Measurements from ENCODE around the gene STAC2. TPM values are rescaled to one million over a fixed set of nuclear protein-coding genes. Genes with fewer than 3 reads are reported as not detected.

The STAC2 gene
- total RNA-seq, 1 donor from 2014 or later, result not detected

GRCh38 chr17:39239640-39240314 lies 14.0 kb upstream of the STAC2 start:
- no peak overlapping the region for H3K4me3 Mint-ChIP-seq
- H3K27me3 Mint-ChIP-seq, result no peaks in the 10 kb centered on the region
- peaks cover 17% of the 10 kb centered on the region for H3K4me1 Mint-ChIP-seq
- no peaks in the 10 kb centered on the region for H3K9me3 Mint-ChIP-seq
- no peaks in the 10 kb centered on the region for H3K36me3 Mint-ChIP-seq (ENCODE audit: low read depth)
- intact Hi-C loops (cut with micrococcal nuclease), result loop anchor here (1.0 to 5.0 kb wide), 2 partner anchors 32 to 257 kb away; no protein-coding TSS in a partner anchor
- H3K27ac Mint-ChIP-seq, result no peak overlapping the region
- peak; percentile 90 for DNase-seq

- Mint-ChIP-seq H3K27ac (no peak overlapping the region), H3K4me3 (no peak overlapping the region), H3K27me3 (no peaks in the 10 kb centered on the region), H3K36me3 (ENCODE audit: low read depth) (no peaks in the 10 kb centered on the region), H3K4me1 (peaks cover 14% of the 10 kb centered on the region), H3K9me3 (no peaks in the 10 kb centered on the region)
- peak; percentile 74 for DNase-seq
- intact Hi-C loops (cut with micrococcal nuclease), result no loop called here
Observed at GRCh38 chr17:39238311-39238972, 12.7 kb upstream of the STAC2 start.

GRCh38 chr17:39237586-39237985 lies 11.8 kb upstream of the STAC2 start:
- intact Hi-C loops (cut with micrococcal nuclease), result no loop called here

GRCh38 chr17:39236981-39237441 lies 11.3 kb upstream of the STAC2 start:
- Mint-ChIP-seq H3K27me3 (peaks cover 4% of the 10 kb centered on the region), H3K27ac (no peak overlapping the region), H3K9me3 (no peaks in the 10 kb centered on the region), H3K4me1 (peaks cover 14% of the 10 kb centered on the region), H3K36me3 (ENCODE audit: low read depth) (no peaks in the 10 kb centered on the region), H3K4me3 (no peak overlapping the region)
- intact Hi-C loops (cut with micrococcal nuclease), result no loop called here
- DNase-seq, result no peak

More at GRCh38 chr17:39237586-39237985, 11.8 kb upstream of the STAC2 start:
- peaks cover 14% of the 10 kb centered on the region for H3K4me1 Mint-ChIP-seq
- H3K27me3 Mint-ChIP-seq, result no peaks in the 10 kb centered on the region
- no peaks in the 10 kb centered on the region for H3K36me3 Mint-ChIP-seq (ENCODE audit: low read depth)
- H3K27ac Mint-ChIP-seq, result no peak overlapping the region
- H3K4me3 Mint-ChIP-seq, result no peak overlapping the region
- DNase-seq, result no peak
- H3K9me3 Mint-ChIP-seq, result no peaks in the 10 kb centered on the region

DNA sequence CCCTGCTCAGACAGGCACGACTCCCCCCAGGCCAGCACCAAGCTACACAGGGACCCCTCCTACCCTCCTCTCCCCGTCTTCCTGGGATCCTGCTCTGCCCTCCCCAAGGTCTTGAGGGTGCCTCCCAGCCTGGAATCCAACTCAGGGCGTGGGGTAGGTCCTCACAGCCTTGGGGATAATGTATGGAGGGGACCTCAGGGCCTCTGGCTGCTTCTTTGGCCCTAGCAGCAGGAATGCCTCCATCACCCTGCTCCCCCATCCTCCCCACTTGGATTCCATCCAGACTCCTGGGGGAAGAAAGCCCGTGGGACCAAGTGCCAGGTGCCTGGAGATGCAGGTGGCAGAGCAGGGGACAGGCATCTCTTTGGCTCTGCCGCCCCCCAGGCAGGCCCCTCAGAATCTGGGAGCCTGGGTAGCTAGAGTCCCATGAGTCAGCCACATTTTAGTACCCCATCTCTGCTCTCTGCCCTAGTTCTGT lies 10.7 kb upstream of the STAC2 start:
- Mint-ChIP-seq H3K4me1 (peaks cover 19% of the 10 kb centered on the region), H3K4me3 (no peak overlapping the region), H3K9me3 (no peaks in the 10 kb centered on the region), H3K27me3 (peaks cover 8% of the 10 kb centered on the region), H3K36me3 (ENCODE audit: low read depth) (no peaks in the 10 kb centered on the region), H3K27ac (no peak overlapping the region)
- DNase-seq, result no peak
- intact Hi-C loops (cut with micrococcal nuclease), result no loop called here

GRCh38 chr17:39235555-39236449 lies 10.1 kb upstream of the STAC2 start:
- no peak overlapping the region for H3K27ac Mint-ChIP-seq
- no peaks in the 10 kb centered on the region for H3K36me3 Mint-ChIP-seq (ENCODE audit: low read depth)
- no peaks in the 10 kb centered on the region for H3K9me3 Mint-ChIP-seq
- intact Hi-C loops (cut with micrococcal nuclease), result no loop called here
- peaks cover 20% of the 10 kb centered on the region for H3K4me1 Mint-ChIP-seq
- peak; percentile 87 for DNase-seq
- H3K27me3 Mint-ChIP-seq, result peaks cover 10% of the 10 kb centered on the region
- no peak overlapping the region for H3K4me3 Mint-ChIP-seq

GRCh38 chr17:39231591-39232551 lies 6.1 kb upstream of the STAC2 start:
- H3K27ac Mint-ChIP-seq, result no peak overlapping the region
- peak overlapping the region; percentile 43 for H3K4me3 Mint-ChIP-seq
- DNase-seq, result peak; percentile 84
- no peaks in the 10 kb centered on the region for H3K36me3 Mint-ChIP-seq (ENCODE audit: low read depth)
- H3K4me1 Mint-ChIP-seq, result peaks cover 8% of the 10 kb centered on the region
- intact Hi-C loops (cut with micrococcal nuclease), result loop anchor here (1.0 kb wide), 1 partner anchor 25 kb away; no protein-coding TSS in a partner anchor
- H3K27me3 Mint-ChIP-seq, result peaks cover 31% of the 10 kb centered on the region
- H3K9me3 Mint-ChIP-seq, result no peaks in the 10 kb centered on the region

- H3K4me1 Mint-ChIP-seq, result peaks cover 8% of the 10 kb centered on the region
- intact Hi-C loops (cut with micrococcal nuclease), result no loop called here
- peaks cover 36% of the 10 kb centered on the region for H3K27me3 Mint-ChIP-seq
- no peak for DNase-seq
- H3K4me3 Mint-ChIP-seq, result no peak overlapping the region
- H3K27ac Mint-ChIP-seq, result no peak overlapping the region
- no peaks in the 10 kb centered on the region for H3K9me3 Mint-ChIP-seq
- H3K36me3 Mint-ChIP-seq (ENCODE audit: low read depth), result no peaks in the 10 kb centered on the region
Observed at GRCh38 chr17:39231091-39231561, 5.4 kb upstream of the STAC2 start.

GRCh38 chr17:39230361-39230760 lies 4.6 kb upstream of the STAC2 start:
- Mint-ChIP-seq H3K27me3 (peaks cover 40% of the 10 kb centered on the region), H3K4me3 (no peak overlapping the region), H3K36me3 (ENCODE audit: low read depth) (no peaks in the 10 kb centered on the region), H3K27ac (no peak overlapping the region), H3K4me1 (peaks cover 10% of the 10 kb centered on the region), H3K9me3 (no peaks in the 10 kb centered on the region)
- intact Hi-C loops (cut with micrococcal nuclease), result no loop called here
- no peak for DNase-seq

DNA sequence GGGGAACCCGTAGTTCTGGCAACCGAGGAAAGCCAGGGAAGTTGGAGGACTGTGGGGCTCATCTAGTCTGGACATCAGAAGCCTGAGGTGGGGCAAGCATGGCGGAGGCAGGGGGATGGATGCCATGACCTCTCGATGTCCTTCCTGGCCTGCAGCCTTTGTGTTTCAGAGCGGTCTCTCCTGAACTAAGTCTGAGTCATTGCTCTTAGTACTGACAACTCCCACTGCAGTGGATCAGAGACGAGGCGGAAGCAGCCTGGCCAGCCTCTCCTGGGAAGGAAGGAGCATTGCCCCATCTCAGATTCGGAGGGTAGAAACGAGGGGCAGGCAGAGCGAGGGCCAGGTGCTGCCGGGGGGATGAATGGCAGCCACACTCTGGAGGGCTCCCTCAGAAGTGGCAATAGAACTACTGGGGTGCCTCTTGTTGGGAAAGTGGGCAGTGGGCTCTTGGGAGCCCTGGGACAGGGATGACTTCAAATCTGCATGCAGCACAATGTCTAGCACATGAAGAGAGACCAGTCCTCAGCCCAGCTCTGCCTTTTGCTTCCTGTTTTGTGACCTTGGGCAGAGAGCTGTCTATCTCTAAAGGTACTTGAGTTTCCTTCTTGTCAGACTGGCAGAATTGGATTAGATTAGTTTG lies 3.6 kb upstream of the STAC2 start:
- H3K27me3 Mint-ChIP-seq, result peaks cover 42% of the 10 kb centered on the region
- DNase-seq, result no peak
- H3K36me3 Mint-ChIP-seq (ENCODE audit: low read depth), result no peaks in the 10 kb centered on the region
- no peak overlapping the region for H3K4me3 Mint-ChIP-seq
- intact Hi-C loops (cut with micrococcal nuclease), result no loop called here
- H3K9me3 Mint-ChIP-seq, result no peaks in the 10 kb centered on the region
- H3K27ac Mint-ChIP-seq, result no peak overlapping the region
- peaks cover 10% of the 10 kb centered on the region for H3K4me1 Mint-ChIP-seq

DNA sequence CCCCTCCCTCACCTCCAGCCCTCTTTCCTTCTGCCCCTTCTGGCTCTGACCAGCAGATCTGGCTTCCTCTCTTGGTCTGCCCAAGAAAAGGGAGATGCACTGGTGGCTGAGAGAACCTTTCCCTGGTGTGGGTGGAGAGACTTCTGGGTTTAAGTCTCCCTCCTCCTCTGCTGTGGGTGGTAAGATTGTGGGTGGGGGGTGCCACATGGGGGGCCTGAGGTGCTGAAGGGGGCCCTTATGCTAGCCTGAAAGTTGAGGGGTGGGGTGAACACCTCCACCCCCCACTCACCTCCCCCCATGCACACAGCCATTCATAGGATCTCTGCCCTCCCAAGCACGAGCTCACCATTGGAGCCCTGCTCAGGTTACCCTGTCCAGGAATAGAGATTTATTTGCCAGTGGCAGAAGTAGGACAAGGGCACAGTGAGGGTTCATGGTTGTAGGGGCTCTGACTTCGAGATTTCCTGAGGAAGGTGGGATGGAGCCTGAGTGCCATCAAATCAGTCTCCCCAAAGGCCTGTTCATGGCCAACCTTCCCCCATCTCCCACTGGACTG lies 1.7 kb upstream of the STAC2 start:
- Mint-ChIP-seq H3K4me1 (peaks cover 10% of the 10 kb centered on the region), H3K36me3 (ENCODE audit: low read depth) (no peaks in the 10 kb centered on the region), H3K4me3 (no peak overlapping the region), H3K27ac (no peak overlapping the region), H3K9me3 (no peaks in the 10 kb centered on the region), H3K27me3 (peaks cover 58% of the 10 kb centered on the region)
- intact Hi-C loops (cut with micrococcal nuclease), result no loop called here
- no peak for DNase-seq

GRCh38 chr17:39225959-39226683 lies 376 bp upstream of the STAC2 start:
- DNase-seq, result peak; percentile 74
- Mint-ChIP-seq H3K27me3 (peaks cover 49% of the 10 kb centered on the region), H3K4me3 (peak overlapping the region; percentile 74), H3K4me1 (peaks cover 4% of the 10 kb centered on the region), H3K9me3 (no peaks in the 10 kb centered on the region), H3K36me3 (ENCODE audit: low read depth) (no peaks in the 10 kb centered on the region), H3K27ac (no peak overlapping the region)
- intact Hi-C loops (cut with micrococcal nuclease), result no loop called here

Measured in activated CD4-positive, alpha-beta T cell treated with anti-CD3 and anti-CD28 coated beads, Interleukin-2, amount 10 ng/mL, durations not matched to agents 24 days and 14 days (primary cell).